Neural progenitor cell (in vitro differentiated cells): ENCODE measurements around the gene SND1. TPM values are rescaled to one million over a fixed set of nuclear protein-coding genes. Genes with fewer than 3 reads are reported as not detected.

Experiments used
- DNase-seq: peaks from one replicate; pipeline ENCODE4 v3.0.0-alpha.2; 2016; ENCODE audit warnings: low spot score
- H2AFZ ChIP-seq: fragments of 200-600 bp; sonication (generic); replicated peaks from 2 replicates; pipeline ENCODE4 v1.6.1; 2016; ENCODE audit warnings: antibody characterized with exemption
- H3F3A ChIP-seq: fragments of 200-600 bp; sonication (generic); 2 replicates; pipeline ENCODE4 v1.6.1; 2016; ENCODE audit warnings: antibody characterized with exemption, low read depth
- H3K27ac ChIP-seq: fragments of 200-600 bp; sonication (generic); 2 replicates; pipeline ENCODE4 v1.5.1; 2016; ENCODE audit warnings: mild to moderate bottlenecking
- H3K27me3 ChIP-seq: fragments of 200-600 bp; sonication (generic); 2 replicates; pipeline ENCODE4 v1.6.1; 2016; ENCODE audit warnings: mild to moderate bottlenecking, moderate library complexity
- H3K36me3 ChIP-seq: fragments of 200-600 bp; sonication (generic); 2 replicates; pipeline ENCODE4 v1.5.1; 2016
- H3K4me1 ChIP-seq: fragments of 200-600 bp; sonication (generic); 2 replicates; pipeline ENCODE4 v1.6.1; 2016; ENCODE audit warnings: mixed run types
- H3K4me2 ChIP-seq: fragments of 200-600 bp; sonication (generic); 2 replicates; pipeline ENCODE4 v1.6.1; 2016
- H3K4me3 ChIP-seq: fragments of 200-600 bp; sonication (generic); 2 replicates; pipeline ENCODE4 v1.5.1; 2016
- H3K79me2 ChIP-seq: fragments of 200-600 bp; sonication (generic); 2 replicates; pipeline ENCODE4 v1.6.1; 2016; ENCODE audit warnings: low read depth
- H3K9ac ChIP-seq: fragments of 200-600 bp; sonication (generic); 2 replicates; pipeline ENCODE4 v1.6.1; 2016
- H3K9me3 ChIP-seq: fragments of 200-600 bp; sonication (generic); 2 replicates; pipeline ENCODE4 v1.5.1; 2016; ENCODE audit warnings: low read depth
- H4K20me1 ChIP-seq: fragments of 200-600 bp; sonication (generic); 2 replicates; pipeline ENCODE4 v1.6.1; 2016; ENCODE audit warnings: low read depth
- H3K27ac Mint-ChIP-seq: 3 replicates; pipeline ENCODE4 v1.8.0; 2021; ENCODE audit warnings: mixed read lengths
- H3K27me3 Mint-ChIP-seq: 2 replicates; pipeline ENCODE4 v1.8.0; 2022; ENCODE audit warnings: low read depth, mild to moderate bottlenecking, inconsistent platforms, moderate library complexity, mixed read lengths; ENCODE audit not compliant: insufficient read depth
- H3K36me3 Mint-ChIP-seq: 3 replicates; pipeline ENCODE4 v1.8.0; 2021; ENCODE audit warnings: mixed read lengths
- H3K4me1 Mint-ChIP-seq: 3 replicates; pipeline ENCODE4 v1.8.0; 2021; ENCODE audit warnings: mixed read lengths
- H3K4me3 Mint-ChIP-seq: 3 replicates; pipeline ENCODE4 v1.8.0; 2021; ENCODE audit warnings: mild to moderate bottlenecking, moderate library complexity, mixed read lengths
- H3K9me3 Mint-ChIP-seq: 3 replicates; pipeline ENCODE4 v1.8.0; 2020; ENCODE audit warnings: mixed read lengths
- CTCF ChIP-seq: fragments of 200-600 bp; sonication (generic); IDR thresholded peaks from 2 replicates; pipeline ENCODE4 v1.5.1; 2017; ENCODE audit warnings: antibody characterized with exemption, mild to moderate bottlenecking
- EZH2 ChIP-seq: fragments of 200-600 bp; sonication (generic); IDR thresholded peaks from 2 replicates; pipeline ENCODE4 v1.6.1; 2017; ENCODE audit warnings: antibody characterized with exemption, mild to moderate bottlenecking, moderate library complexity
- EZH2phosphoT487 ChIP-seq: fragments of 200-600 bp; sonication (generic); IDR thresholded peaks from 2 replicates; pipeline ENCODE4 v1.6.1; 2017; ENCODE audit warnings: antibody characterized with exemption
- total RNA-seq: library from RNA; depleted of rRNA; stranded (reverse); fragments of >200 nt; gene quantifications from 2 replicates; pipeline ENCODE4 v1.2.3, GENCODE V29; 2015; ENCODE audit warnings: low replicate concordance

The SND1 gene
- total RNA-seq, 1 donor from 2014 or later: 154 TPM

- Histone ChIP-seq H3K9me3 (no peaks in the 10 kb centered on the region), H3K79me2 (peaks cover 13% of the 10 kb centered on the region), H4K20me1 (peaks cover 8% of the 10 kb centered on the region), H2AFZ (no peak overlapping the region), H3K27me3 (no peaks in the 10 kb centered on the region), H3K4me2 (peak overlapping the region; percentile 35), H3K36me3 (no peaks in the 10 kb centered on the region), H3K4me1 (peaks cover 15% of the 10 kb centered on the region), H3F3A (no peaks in the 10 kb centered on the region), H3K4me3 (no peak overlapping the region), H3K27ac (no peak overlapping the region), H3K9ac (no peak overlapping the region)
- Mint-ChIP-seq H3K4me1 (peaks cover 2% of the 10 kb centered on the region), H3K27me3 (no peaks in the 10 kb centered on the region), H3K27ac (no peak overlapping the region), H3K36me3 (no peaks in the 10 kb centered on the region), H3K9me3 (no peaks in the 10 kb centered on the region), H3K4me3 (no peak overlapping the region)
- DNase-seq: no peak
- TF ChIP-seq EZH2 (no peak), EZH2phosphoT487 (no peak), CTCF (no peak)
Observed at GRCh38 chr7:127874951-127875608, 223.1 kb downstream of the SND1 start.

GRCh38 chr7:127876393-127876792, 224.4 kb downstream of the SND1 start:
- Mint-ChIP-seq H3K4me1 (peaks cover 9% of the 10 kb centered on the region), H3K4me3 (no peak overlapping the region), H3K36me3 (no peaks in the 10 kb centered on the region), H3K27me3 (no peaks in the 10 kb centered on the region), H3K27ac (no peak overlapping the region), H3K9me3 (no peaks in the 10 kb centered on the region)
- Histone ChIP-seq H3K27me3 (no peaks in the 10 kb centered on the region), H3K27ac (no peak overlapping the region), H3K4me2 (peak overlapping the region; percentile 35), H2AFZ (no peak overlapping the region), H3F3A (no peaks in the 10 kb centered on the region), H3K4me1 (peaks cover 21% of the 10 kb centered on the region), H3K9ac (no peak overlapping the region), H3K9me3 (no peaks in the 10 kb centered on the region), H4K20me1 (peaks cover 8% of the 10 kb centered on the region), H3K79me2 (peaks cover 17% of the 10 kb centered on the region), H3K4me3 (no peak overlapping the region), H3K36me3 (no peaks in the 10 kb centered on the region)
- TF ChIP-seq EZH2phosphoT487 (no peak), CTCF (no peak), EZH2 (no peak)
- no peak for DNase-seq

GRCh38 chr7:127877951-127878350, 226.0 kb downstream of the SND1 start:
- Histone ChIP-seq H2AFZ (no peak overlapping the region), H3K4me1 (peaks cover 31% of the 10 kb centered on the region), H3K36me3 (no peaks in the 10 kb centered on the region), H3K9ac (no peak overlapping the region), H3F3A (no peaks in the 10 kb centered on the region), H3K27ac (no peak overlapping the region), H3K9me3 (no peaks in the 10 kb centered on the region), H3K4me3 (no peak overlapping the region), H3K4me2 (no peak overlapping the region), H4K20me1 (peaks cover 8% of the 10 kb centered on the region), H3K79me2 (peaks cover 18% of the 10 kb centered on the region), H3K27me3 (no peaks in the 10 kb centered on the region)
- Mint-ChIP-seq H3K27me3 (no peaks in the 10 kb centered on the region), H3K36me3 (no peaks in the 10 kb centered on the region), H3K9me3 (no peaks in the 10 kb centered on the region), H3K4me3 (no peak overlapping the region), H3K27ac (no peak overlapping the region), H3K4me1 (peaks cover 17% of the 10 kb centered on the region)
- no peak for DNase-seq
- TF ChIP-seq EZH2 (no peak), CTCF (no peak), EZH2phosphoT487 (no peak)
